Neural cell (in vitro differentiated cells): ENCODE measurements around the gene MAPK1IP1L. TPM values are rescaled to one million over a fixed set of nuclear protein-coding genes. Genes with fewer than 3 reads are reported as not detected.

Experiments
- H2AFZ ChIP-seq: fragments of 200-600, 300-800 bp; sonication (generic), shearing (Covaris generic); 2 replicates; pipeline ENCODE4 v1.6.0; 2014; ENCODE audit warnings: low read depth, mild to moderate bottlenecking, antibody characterized with exemption, low read length, moderate library complexity
- H3F3A ChIP-seq: fragments of 200-600 bp; shearing (Covaris generic); 2 replicates; pipeline ENCODE4 v1.6.1; 2016; ENCODE audit warnings: mild to moderate bottlenecking, moderate library complexity, mixed read lengths, antibody characterized with exemption, low read length; ENCODE audit not compliant: insufficient read depth, poor library complexity, severe bottlenecking
- H3K27ac ChIP-seq: fragments of 200-600, 300-800 bp; sonication (generic), shearing (Covaris generic); 2 replicates; pipeline ENCODE4 v1.5.1; 2014; ENCODE audit warnings: mild to moderate bottlenecking, low read length, moderate library complexity
- H3K27me3 ChIP-seq: fragments of 300-800, 200-600 bp; sonication (generic), shearing (Covaris generic); 2 replicates; pipeline ENCODE4 v1.6.0; 2014; ENCODE audit warnings: mild to moderate bottlenecking, low read depth, low read length, moderate library complexity; ENCODE audit not compliant: insufficient read depth
- H3K36me3 ChIP-seq: fragments of 300-800, 200-600 bp; sonication (generic), shearing (Covaris generic); 2 replicates; pipeline ENCODE4 v1.5.1; 2014; ENCODE audit warnings: mild to moderate bottlenecking, antibody characterized with exemption, low read length, moderate library complexity; ENCODE audit not compliant: insufficient read depth
- H3K4me2 ChIP-seq: fragments of 300-800, 200-600 bp; sonication (generic), shearing (Covaris generic); 2 replicates; pipeline ENCODE4 v1.6.0; 2014; ENCODE audit warnings: mild to moderate bottlenecking, low read length
- H3K4me3 ChIP-seq: fragments of 300-800, 200-600 bp; sonication (generic), shearing (Covaris generic); 2 replicates; pipeline ENCODE4 v1.5.1; 2014; ENCODE audit warnings: mild to moderate bottlenecking, low read length, moderate library complexity
- H3K79me2 ChIP-seq: fragments of 200-600 bp; shearing (Covaris generic); replicated peaks from 2 replicates; pipeline ENCODE4 v1.6.0; 2014; ENCODE audit warnings: mild to moderate bottlenecking, low read length, moderate library complexity; ENCODE audit not compliant: insufficient read depth
- H3K9ac ChIP-seq: fragments of 300-800, 200-600 bp; sonication (generic), shearing (Covaris generic); 2 replicates; pipeline ENCODE4 v1.6.1; 2016; ENCODE audit warnings: mild to moderate bottlenecking, low read length, mixed read lengths
- H3K9me2 ChIP-seq: fragments of 200-600 bp; shearing (Covaris generic); 2 replicates; pipeline ENCODE4 v1.6.1; 2016; ENCODE audit warnings: mild to moderate bottlenecking, low read length, mixed read lengths; ENCODE audit not compliant: insufficient read depth
- H3K9me3 ChIP-seq: fragments of 200-600, 300-800 bp; sonication (generic), shearing (Covaris generic); 2 replicates; pipeline ENCODE4 v1.6.1; 2016; ENCODE audit warnings: mild to moderate bottlenecking, mixed run types, low read length, moderate library complexity, mixed read lengths
- H4K20me1 ChIP-seq: fragments of 200-600 bp; shearing (Covaris generic); 2 replicates; pipeline ENCODE4 v1.6.1; 2016; ENCODE audit warnings: mild to moderate bottlenecking, mixed run types; ENCODE audit not compliant: insufficient read depth
- CTCF ChIP-seq: fragments of 450-650 bp; IDR thresholded peaks from 2 replicates; pipeline ENCODE4 v1.5.1; 2014; ENCODE audit warnings: antibody characterized with exemption, mild to moderate bottlenecking, moderate library complexity; ENCODE audit not compliant: poor library complexity, severe bottlenecking
- EP300 ChIP-seq: fragments of 450-650 bp; conservative IDR thresholded peaks from 2 replicates; pipeline ENCODE4 v1.6.1; 2014; ENCODE audit warnings: antibody characterized with exemption, mild to moderate bottlenecking, moderate library complexity; ENCODE audit not compliant: poor library complexity, severe bottlenecking
- EZH2 ChIP-seq: fragments of 200-600, 300-800 bp; shearing (Covaris generic), sonication (generic); IDR thresholded peaks from 2 replicates; pipeline ENCODE4 v1.6.1; 2014; ENCODE audit warnings: antibody characterized with exemption, low read length, borderline replicate concordance, mild to moderate bottlenecking; ENCODE audit not compliant: insufficient read depth, poor library complexity, severe bottlenecking
- MXI1 ChIP-seq: fragments of 450-650 bp; conservative IDR thresholded peaks from 2 replicates; pipeline ENCODE4 v1.6.1; 2014; ENCODE audit warnings: antibody characterized with exemption, mild to moderate bottlenecking; ENCODE audit not compliant: poor library complexity, severe bottlenecking
- POLR2AphosphoS5 ChIP-seq: IDR thresholded peaks from 2 replicates; pipeline ENCODE4 v1.6.1; 2012
- RAD21 ChIP-seq: fragments of 450-650 bp; conservative IDR thresholded peaks from 2 replicates; pipeline ENCODE4 v1.6.1; 2014; ENCODE audit warnings: antibody characterized with exemption, mild to moderate bottlenecking, moderate library complexity
- REST ChIP-seq: IDR thresholded peaks from 2 replicates; pipeline ENCODE4 v1.6.1; 2012; ENCODE audit warnings: borderline replicate concordance
- SMC3 ChIP-seq: fragments of 450-650 bp; conservative IDR thresholded peaks from 2 replicates; pipeline ENCODE4 v1.6.1; 2014; ENCODE audit warnings: antibody characterized with exemption, mild to moderate bottlenecking, moderate library complexity; ENCODE audit not compliant: poor library complexity
- TAF1 ChIP-seq: IDR thresholded peaks from 2 replicates; pipeline ENCODE4 v1.6.1; 2012; ENCODE audit warnings: low read depth
- polyA plus RNA-seq: library from polyadenylated mRNA; depleted of rRNA; stranded (reverse); fragments of >200 nt; gene quantifications from 2 replicates; pipeline ENCODE4 v1.2.3, GENCODE V29; 2014

MAPK1IP1L gene
- polyA plus RNA-seq, 1 donor from 2014 or later, result 35.4 TPM

- H4K20me1 ChIP-seq, result no peaks in the 10 kb centered on the region
- H3K27me3 ChIP-seq, result no peaks in the 10 kb centered on the region
- no peak overlapping the region for H2AFZ ChIP-seq
- H3K4me2 ChIP-seq, result no peak overlapping the region
- H3F3A ChIP-seq, result no peaks in the 10 kb centered on the region
- TF ChIP-seq CTCF (no peak), SMC3 (no peak), POLR2AphosphoS5 (no peak), EP300 (no peak)
- no peak overlapping the region for H3K27ac ChIP-seq
- no peaks in the 10 kb centered on the region for H3K79me2 ChIP-seq
- H3K4me3 ChIP-seq, result no peak overlapping the region
- no peaks in the 10 kb centered on the region for H3K9me3 ChIP-seq
- H3K9me2 ChIP-seq, result no peaks in the 10 kb centered on the region
- H3K9ac ChIP-seq, result no peak overlapping the region
- no peaks in the 10 kb centered on the region for H3K36me3 ChIP-seq
Measured at GRCh38 chr14:55117803-55118441, 66.5 kb downstream of the MAPK1IP1L start.

GRCh38 chr14:55118761-55119160 is 67.3 kb downstream of the MAPK1IP1L start:
- Histone ChIP-seq H3K4me2 (no peak overlapping the region), H2AFZ (no peak overlapping the region), H3F3A (no peaks in the 10 kb centered on the region)

More at GRCh38 chr14:55118761-55119160, 67.3 kb downstream of the MAPK1IP1L start:
- no peaks in the 10 kb centered on the region for H3K9me3 ChIP-seq
- H3K9me2 ChIP-seq, result no peaks in the 10 kb centered on the region
- no peak overlapping the region for H3K4me3 ChIP-seq
- no peaks in the 10 kb centered on the region for H4K20me1 ChIP-seq
- no peaks in the 10 kb centered on the region for H3K36me3 ChIP-seq
- TF ChIP-seq EZH2 (no peak), CTCF (no peak), TAF1 (no peak), MXI1 (no peak), POLR2AphosphoS5 (no peak), RAD21 (no peak), REST (no peak), EP300 (no peak), SMC3 (no peak)
- no peaks in the 10 kb centered on the region for H3K27me3 ChIP-seq
- H3K27ac ChIP-seq, result no peak overlapping the region
- H3K9ac ChIP-seq, result no peak overlapping the region
- no peaks in the 10 kb centered on the region for H3K79me2 ChIP-seq

Other genes starting within 250 kb of the MAPK1IP1L start
- 4.9 and 5.0 TPM in 2 replicates for gene GCH1, start 148.8 kb upstream of the MAPK1IP1L start, polyA plus RNA-seq
- 8.0 and 8.1 TPM in 2 replicates for gene WDHD1, start 24.5 kb upstream of the MAPK1IP1L start, polyA plus RNA-seq
- gene SOCS4, start 24.4 kb upstream of the MAPK1IP1L start, polyA plus RNA-seq, result 25.2 and 27.3 TPM in 2 replicates
- 0.12 TPM in 1 of 2 replicates, not detected in the other for gene LGALS3, start 77.6 kb downstream of the MAPK1IP1L start, polyA plus RNA-seq
- gene DLGAP5, start 139.9 kb downstream of the MAPK1IP1L start, polyA plus RNA-seq, result 1.9 and 2.0 TPM in 2 replicates
- 29.9 and 34.2 TPM in 2 replicates for gene FBXO34, start 219.8 kb downstream of the MAPK1IP1L start, polyA plus RNA-seq